Neural progenitor cell (in vitro differentiated cells): ENCODE results near the gene SLC22A16. TPM values are rescaled to one million over a fixed set of nuclear protein-coding genes. Genes with fewer than 3 reads are reported as not detected.
"Not testable (repeated sequence)": the region's sequence is repeated elsewhere in the genome, so short reads cannot be mapped to it uniquely, and the experiment has no call there.

Experiments
- DNase-seq: peaks from one replicate; pipeline ENCODE4 v3.0.0-alpha.2; 2016; ENCODE audit warnings: low spot score
- H2AFZ ChIP-seq: fragments of 200-600 bp; sonication (generic); replicated peaks from 2 replicates; pipeline ENCODE4 v1.6.1; 2016; ENCODE audit warnings: antibody characterized with exemption
- H3F3A ChIP-seq: fragments of 200-600 bp; sonication (generic); 2 replicates; pipeline ENCODE4 v1.6.1; 2016; ENCODE audit warnings: antibody characterized with exemption, low read depth
- H3K27ac ChIP-seq: fragments of 200-600 bp; sonication (generic); 2 replicates; pipeline ENCODE4 v1.5.1; 2016; ENCODE audit warnings: mild to moderate bottlenecking
- H3K27me3 ChIP-seq: fragments of 200-600 bp; sonication (generic); 2 replicates; pipeline ENCODE4 v1.6.1; 2016; ENCODE audit warnings: mild to moderate bottlenecking, moderate library complexity
- H3K36me3 ChIP-seq: fragments of 200-600 bp; sonication (generic); 2 replicates; pipeline ENCODE4 v1.5.1; 2016
- H3K4me1 ChIP-seq: fragments of 200-600 bp; sonication (generic); 2 replicates; pipeline ENCODE4 v1.6.1; 2016; ENCODE audit warnings: mixed run types
- H3K4me2 ChIP-seq: fragments of 200-600 bp; sonication (generic); 2 replicates; pipeline ENCODE4 v1.6.1; 2016
- H3K4me3 ChIP-seq: fragments of 200-600 bp; sonication (generic); 2 replicates; pipeline ENCODE4 v1.5.1; 2016
- H3K79me2 ChIP-seq: fragments of 200-600 bp; sonication (generic); 2 replicates; pipeline ENCODE4 v1.6.1; 2016; ENCODE audit warnings: low read depth
- H3K9ac ChIP-seq: fragments of 200-600 bp; sonication (generic); 2 replicates; pipeline ENCODE4 v1.6.1; 2016
- H3K9me3 ChIP-seq: fragments of 200-600 bp; sonication (generic); 2 replicates; pipeline ENCODE4 v1.5.1; 2016; ENCODE audit warnings: low read depth
- H4K20me1 ChIP-seq: fragments of 200-600 bp; sonication (generic); 2 replicates; pipeline ENCODE4 v1.6.1; 2016; ENCODE audit warnings: low read depth
- H3K27ac Mint-ChIP-seq: 3 replicates; pipeline ENCODE4 v1.8.0; 2021; ENCODE audit warnings: mixed read lengths
- H3K27me3 Mint-ChIP-seq: 2 replicates; pipeline ENCODE4 v1.8.0; 2022; ENCODE audit warnings: low read depth, mild to moderate bottlenecking, inconsistent platforms, moderate library complexity, mixed read lengths; ENCODE audit not compliant: insufficient read depth
- H3K36me3 Mint-ChIP-seq: 3 replicates; pipeline ENCODE4 v1.8.0; 2021; ENCODE audit warnings: mixed read lengths
- H3K4me1 Mint-ChIP-seq: 3 replicates; pipeline ENCODE4 v1.8.0; 2021; ENCODE audit warnings: mixed read lengths
- H3K4me3 Mint-ChIP-seq: 3 replicates; pipeline ENCODE4 v1.8.0; 2021; ENCODE audit warnings: mild to moderate bottlenecking, moderate library complexity, mixed read lengths
- H3K9me3 Mint-ChIP-seq: 3 replicates; pipeline ENCODE4 v1.8.0; 2020; ENCODE audit warnings: mixed read lengths
- EZH2 ChIP-seq: fragments of 200-600 bp; sonication (generic); IDR thresholded peaks from 2 replicates; pipeline ENCODE4 v1.6.1; 2017; ENCODE audit warnings: antibody characterized with exemption, mild to moderate bottlenecking, moderate library complexity
- EZH2phosphoT487 ChIP-seq: fragments of 200-600 bp; sonication (generic); IDR thresholded peaks from 2 replicates; pipeline ENCODE4 v1.6.1; 2017; ENCODE audit warnings: antibody characterized with exemption
- total RNA-seq: library from RNA; depleted of rRNA; stranded (reverse); fragments of >200 nt; gene quantifications from 2 replicates; pipeline ENCODE4 v1.2.3, GENCODE V29; 2015; ENCODE audit warnings: low replicate concordance
- TF ChIP-seq, protein P1 (sequence below): fragments of 200-600 bp; sonication (generic); IDR thresholded peaks from 2 replicates; pipeline ENCODE4 v1.5.1; 2017; ENCODE audit warnings: antibody characterized with exemption, mild to moderate bottlenecking

The SLC22A16 gene
- total RNA-seq, 1 donor from 2014 or later = not detected

DNA sequence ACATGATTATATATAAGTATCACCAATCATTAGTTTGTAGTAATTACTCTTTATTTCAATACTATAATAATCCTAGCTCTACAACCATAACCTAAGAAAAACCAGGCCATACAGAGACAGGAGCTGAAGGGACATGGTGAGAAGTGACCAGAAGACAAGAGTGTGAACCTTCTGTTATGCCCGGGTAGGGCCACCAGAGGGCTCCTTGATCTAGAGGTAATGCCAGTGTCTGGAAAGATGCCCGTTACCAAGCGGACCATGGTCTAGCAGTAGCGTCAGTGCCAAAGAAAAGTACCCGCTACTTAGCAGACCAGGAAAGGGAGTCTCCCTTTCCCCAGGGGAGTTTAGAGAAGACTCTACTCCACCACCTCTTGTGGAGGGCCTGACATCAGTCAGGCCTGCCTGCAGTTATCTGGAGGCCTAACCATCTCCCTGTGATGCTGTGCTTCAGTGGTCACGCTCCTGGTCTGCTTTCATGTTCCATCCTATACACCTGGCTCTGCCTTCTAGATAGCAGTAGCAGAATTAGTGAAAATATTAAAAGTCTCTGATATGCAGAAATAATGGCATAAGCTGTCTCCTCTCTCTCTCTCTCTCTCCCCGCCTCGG is 18.7 kb downstream of the SLC22A16 start:
- not testable (repeated sequence) for H3K36me3 Mint-ChIP-seq, H2AFZ ChIP-seq, H3K27ac ChIP-seq, H3K79me2 ChIP-seq, H3K4me1 Mint-ChIP-seq, H3K36me3 ChIP-seq, H4K20me1 ChIP-seq, H3K4me2 ChIP-seq, H3K4me3 Mint-ChIP-seq, H3K27ac Mint-ChIP-seq, H3K9ac ChIP-seq, H3K4me3 ChIP-seq, H3K27me3 ChIP-seq, H3K27me3 Mint-ChIP-seq, H3K9me3 ChIP-seq
- H3K9me3 Mint-ChIP-seq = peaks cover 12% of the 10 kb centered on the region
- Histone ChIP-seq H3F3A (peaks cover 11% of the 10 kb centered on the region), H3K4me1 (peaks cover 16% of the 10 kb centered on the region)
- TF ChIP-seq, protein P1, sequence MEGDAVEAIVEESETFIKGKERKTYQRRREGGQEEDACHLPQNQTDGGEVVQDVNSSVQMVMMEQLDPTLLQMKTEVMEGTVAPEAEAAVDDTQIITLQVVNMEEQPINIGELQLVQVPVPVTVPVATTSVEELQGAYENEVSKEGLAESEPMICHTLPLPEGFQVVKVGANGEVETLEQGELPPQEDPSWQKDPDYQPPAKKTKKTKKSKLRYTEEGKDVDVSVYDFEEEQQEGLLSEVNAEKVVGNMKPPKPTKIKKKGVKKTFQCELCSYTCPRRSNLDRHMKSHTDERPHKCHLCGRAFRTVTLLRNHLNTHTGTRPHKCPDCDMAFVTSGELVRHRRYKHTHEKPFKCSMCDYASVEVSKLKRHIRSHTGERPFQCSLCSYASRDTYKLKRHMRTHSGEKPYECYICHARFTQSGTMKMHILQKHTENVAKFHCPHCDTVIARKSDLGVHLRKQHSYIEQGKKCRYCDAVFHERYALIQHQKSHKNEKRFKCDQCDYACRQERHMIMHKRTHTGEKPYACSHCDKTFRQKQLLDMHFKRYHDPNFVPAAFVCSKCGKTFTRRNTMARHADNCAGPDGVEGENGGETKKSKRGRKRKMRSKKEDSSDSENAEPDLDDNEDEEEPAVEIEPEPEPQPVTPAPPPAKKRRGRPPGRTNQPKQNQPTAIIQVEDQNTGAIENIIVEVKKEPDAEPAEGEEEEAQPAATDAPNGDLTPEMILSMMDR = peak; percentile 35
- DNase-seq = peak; percentile 14

DNA sequence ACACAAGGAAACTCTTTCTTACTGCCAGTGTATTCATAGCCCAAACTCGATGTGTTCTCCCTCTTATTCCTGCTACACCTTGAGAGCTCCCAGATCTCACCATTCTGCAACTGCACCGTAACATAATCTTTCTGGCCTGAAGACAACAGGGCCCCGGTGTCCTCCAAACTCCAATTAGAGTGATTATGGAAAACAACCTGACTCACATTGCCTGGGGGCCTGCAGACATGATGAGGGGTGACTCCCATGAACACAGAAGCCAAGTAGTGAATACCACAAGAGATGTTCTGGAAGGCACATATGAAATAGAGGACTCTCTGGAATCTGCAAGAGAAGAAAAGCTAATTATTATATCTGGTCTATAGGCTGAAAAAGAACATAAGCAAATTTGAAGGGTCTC is 19.7 kb downstream of the SLC22A16 start:
- Histone ChIP-seq H4K20me1 (no peaks in the 10 kb centered on the region), H3K27ac (no peak overlapping the region), H2AFZ (no peak overlapping the region), H3K4me2 (no peak overlapping the region), H3F3A (peaks cover 11% of the 10 kb centered on the region), H3K4me1 (peaks cover 22% of the 10 kb centered on the region), H3K4me3 (no peak overlapping the region), H3K36me3 (no peaks in the 10 kb centered on the region), H3K9me3 (peaks cover under 1% of the 10 kb centered on the region), H3K27me3 (no peaks in the 10 kb centered on the region), H3K79me2 (no peaks in the 10 kb centered on the region), H3K9ac (no peak overlapping the region)
- TF ChIP-seq EZH2 (no peak), EZH2phosphoT487 (no peak)
- TF ChIP-seq, protein P1 = no peak
- DNase-seq = no peak
- no peak overlapping the region for H3K27ac Mint-ChIP-seq
- peaks cover 4% of the 10 kb centered on the region for H3K27me3 Mint-ChIP-seq
- H3K4me3 Mint-ChIP-seq = no peak overlapping the region
- no peaks in the 10 kb centered on the region for H3K36me3 Mint-ChIP-seq
- H3K4me1 Mint-ChIP-seq = peaks cover 9% of the 10 kb centered on the region
- H3K9me3 Mint-ChIP-seq = peaks cover 5% of the 10 kb centered on the region

DNA sequence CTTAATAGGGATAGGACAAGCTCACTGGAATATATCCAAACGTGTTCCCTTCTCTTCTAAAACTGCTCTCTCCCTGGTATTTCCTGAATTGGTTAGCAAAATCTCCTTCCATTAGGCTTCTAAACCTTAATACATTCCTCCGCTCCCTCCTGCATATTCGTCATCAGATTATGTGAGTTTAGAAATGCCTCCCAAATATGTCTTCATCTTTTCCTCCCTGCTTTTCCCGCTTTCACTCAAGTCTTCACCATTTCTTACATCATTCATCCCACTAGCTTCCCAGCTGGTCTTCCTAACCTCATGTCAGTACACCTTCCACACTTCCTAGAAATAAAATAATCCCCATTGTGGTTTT is 26.9 kb downstream of the SLC22A16 start:
- Mint-ChIP-seq H3K4me3 (no peak overlapping the region), H3K36me3 (no peaks in the 10 kb centered on the region), H3K4me1 (peaks cover 9% of the 10 kb centered on the region), H3K27ac (no peak overlapping the region), H3K27me3 (no peaks in the 10 kb centered on the region), H3K9me3 (no peaks in the 10 kb centered on the region)
- TF ChIP-seq, protein P1 = no peak
- TF ChIP-seq EZH2 = no peak
- TF ChIP-seq EZH2phosphoT487 = no peak
- Histone ChIP-seq H3K9me3 (no peaks in the 10 kb centered on the region), H3K4me1 (peaks cover 27% of the 10 kb centered on the region), H3K4me2 (no peak overlapping the region), H3K36me3 (no peaks in the 10 kb centered on the region), H4K20me1 (no peaks in the 10 kb centered on the region), H3K4me3 (no peak overlapping the region), H3K27me3 (no peaks in the 10 kb centered on the region), H3F3A (peaks cover 11% of the 10 kb centered on the region), H3K9ac (no peak overlapping the region), H3K79me2 (no peaks in the 10 kb centered on the region), H3K27ac (no peak overlapping the region), H2AFZ (no peak overlapping the region)
- no peak for DNase-seq
